ENCODE results near the gene PPP3R2. TPM values are rescaled to one million over a fixed set of nuclear protein-coding genes. Genes with fewer than 3 reads are reported as not detected.

The PPP3R2 gene
- total and polyA plus RNA-seq, 10 of the 15 experiments (the other 5 are each of a cell fraction or from before 2014, with no cell fraction given) = not detected

- no peak for TF ChIP-seq SUZ12 (IDR thresholded peaks at IDR 0.05; ENCODE audit: unreplicated experiment)
- TF ChIP-seq, protein P1, sequence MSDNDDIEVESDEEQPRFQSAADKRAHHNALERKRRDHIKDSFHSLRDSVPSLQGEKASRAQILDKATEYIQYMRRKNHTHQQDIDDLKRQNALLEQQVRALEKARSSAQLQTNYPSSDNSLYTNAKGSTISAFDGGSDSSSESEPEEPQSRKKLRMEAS (IDR thresholded peaks at IDR 0.05; ENCODE audit: low read depth, low read length) = no peak
- no peak for TF ChIP-seq IRF5 (IDR thresholded peaks at IDR 0.05; ENCODE audit: borderline replicate concordance)
- TF ChIP-seq ZNF217 (IDR thresholded peaks at IDR 0.05) = no peak
- no peak for TF ChIP-seq CHD4 (IDR thresholded peaks at IDR 0.05)
- TF ChIP-seq ZNF207 (IDR thresholded peaks at IDR 0.05; ENCODE audit: borderline replicate concordance) = no peak
- no peak for TF ChIP-seq RCOR1 (conservative IDR thresholded peaks at IDR 0.05; ENCODE audit: low read depth, low read length)
- no peak for TF ChIP-seq ZNF622 (IDR thresholded peaks at IDR 0.05)
- TF ChIP-seq, protein P2, sequence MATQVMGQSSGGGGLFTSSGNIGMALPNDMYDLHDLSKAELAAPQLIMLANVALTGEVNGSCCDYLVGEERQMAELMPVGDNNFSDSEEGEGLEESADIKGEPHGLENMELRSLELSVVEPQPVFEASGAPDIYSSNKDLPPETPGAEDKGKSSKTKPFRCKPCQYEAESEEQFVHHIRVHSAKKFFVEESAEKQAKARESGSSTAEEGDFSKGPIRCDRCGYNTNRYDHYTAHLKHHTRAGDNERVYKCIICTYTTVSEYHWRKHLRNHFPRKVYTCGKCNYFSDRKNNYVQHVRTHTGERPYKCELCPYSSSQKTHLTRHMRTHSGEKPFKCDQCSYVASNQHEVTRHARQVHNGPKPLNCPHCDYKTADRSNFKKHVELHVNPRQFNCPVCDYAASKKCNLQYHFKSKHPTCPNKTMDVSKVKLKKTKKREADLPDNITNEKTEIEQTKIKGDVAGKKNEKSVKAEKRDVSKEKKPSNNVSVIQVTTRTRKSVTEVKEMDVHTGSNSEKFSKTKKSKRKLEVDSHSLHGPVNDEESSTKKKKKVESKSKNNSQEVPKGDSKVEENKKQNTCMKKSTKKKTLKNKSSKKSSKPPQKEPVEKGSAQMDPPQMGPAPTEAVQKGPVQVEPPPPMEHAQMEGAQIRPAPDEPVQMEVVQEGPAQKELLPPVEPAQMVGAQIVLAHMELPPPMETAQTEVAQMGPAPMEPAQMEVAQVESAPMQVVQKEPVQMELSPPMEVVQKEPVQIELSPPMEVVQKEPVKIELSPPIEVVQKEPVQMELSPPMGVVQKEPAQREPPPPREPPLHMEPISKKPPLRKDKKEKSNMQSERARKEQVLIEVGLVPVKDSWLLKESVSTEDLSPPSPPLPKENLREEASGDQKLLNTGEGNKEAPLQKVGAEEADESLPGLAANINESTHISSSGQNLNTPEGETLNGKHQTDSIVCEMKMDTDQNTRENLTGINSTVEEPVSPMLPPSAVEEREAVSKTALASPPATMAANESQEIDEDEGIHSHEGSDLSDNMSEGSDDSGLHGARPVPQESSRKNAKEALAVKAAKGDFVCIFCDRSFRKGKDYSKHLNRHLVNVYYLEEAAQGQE (IDR thresholded peaks at IDR 0.05; ENCODE audit: low read depth, low read length) = no peak
Measured at GRCh38 chr9:101592788-101593187, 2.0 kb downstream of the PPP3R2 start (continued).
